Choroid plexus epithelial cell (primary cell): ENCODE results near the gene RIPOR2.

Experiments
- DNase-seq: peaks from one replicate; pipeline ENCODE4 v3.0.0-alpha.2; 2010; ENCODE audit warnings: low read depth
- H3K4me3 ChIP-seq: 2 replicates; pipeline ENCODE4 v1.5.1; 2011; ENCODE audit warnings: low read depth, mild to moderate bottlenecking, control low read depth, low read length, moderate library complexity
- TF ChIP-seq, protein P1 (sequence below): conservative IDR thresholded peaks from 2 replicates; pipeline ENCODE4 v1.5.1; 2011; ENCODE audit warnings: low read depth, mild to moderate bottlenecking, control low read depth, inconsistent platforms, low read length, moderate library complexity

Gene RIPOR2

DNA sequence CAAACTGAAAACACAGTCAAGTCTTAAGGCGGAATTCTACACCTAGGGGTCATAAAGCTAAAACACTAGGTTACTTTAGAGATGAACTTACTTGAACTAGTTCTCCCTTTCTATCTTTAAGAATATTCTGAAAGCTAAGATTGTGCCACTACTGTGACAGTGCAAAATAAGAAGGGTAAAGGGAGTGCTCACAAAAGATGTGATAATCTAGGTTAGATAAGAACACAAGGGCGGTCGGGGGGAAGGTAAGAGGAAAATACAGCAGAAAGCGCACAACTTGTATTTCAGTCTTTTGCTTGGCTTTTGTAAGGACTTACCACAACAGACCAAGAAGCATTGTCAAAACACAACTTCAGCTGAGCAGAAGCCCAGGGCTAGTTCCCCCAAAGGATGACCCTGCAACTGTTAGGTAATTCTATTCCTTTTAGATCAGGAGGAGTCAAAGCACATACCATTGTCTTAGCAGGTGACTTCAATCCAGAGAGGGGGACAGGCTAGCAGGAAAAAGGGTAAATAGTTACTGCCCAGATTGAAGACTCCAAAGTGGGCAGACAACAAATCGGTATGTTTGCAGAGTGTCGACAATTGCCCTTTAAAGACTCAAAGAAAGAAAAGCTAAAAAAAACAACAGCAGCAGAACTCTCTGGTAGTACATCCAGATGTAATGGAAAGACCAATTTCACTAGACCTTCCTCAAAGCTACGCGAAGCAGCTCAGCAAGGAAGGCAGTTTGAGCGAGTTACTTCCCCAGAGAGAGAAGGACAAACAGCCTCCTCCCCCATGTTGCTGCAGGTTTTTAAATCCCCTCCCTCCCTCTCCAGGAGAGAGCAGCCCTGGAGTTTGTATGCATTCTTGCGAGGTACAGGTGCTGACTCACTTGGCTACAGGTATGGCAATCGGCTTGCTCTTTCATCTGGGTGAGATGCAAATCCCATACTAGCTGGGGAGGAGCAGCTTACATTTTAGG, 59.0 kb downstream of the RIPOR2 start:
- TF ChIP-seq, protein P1, sequence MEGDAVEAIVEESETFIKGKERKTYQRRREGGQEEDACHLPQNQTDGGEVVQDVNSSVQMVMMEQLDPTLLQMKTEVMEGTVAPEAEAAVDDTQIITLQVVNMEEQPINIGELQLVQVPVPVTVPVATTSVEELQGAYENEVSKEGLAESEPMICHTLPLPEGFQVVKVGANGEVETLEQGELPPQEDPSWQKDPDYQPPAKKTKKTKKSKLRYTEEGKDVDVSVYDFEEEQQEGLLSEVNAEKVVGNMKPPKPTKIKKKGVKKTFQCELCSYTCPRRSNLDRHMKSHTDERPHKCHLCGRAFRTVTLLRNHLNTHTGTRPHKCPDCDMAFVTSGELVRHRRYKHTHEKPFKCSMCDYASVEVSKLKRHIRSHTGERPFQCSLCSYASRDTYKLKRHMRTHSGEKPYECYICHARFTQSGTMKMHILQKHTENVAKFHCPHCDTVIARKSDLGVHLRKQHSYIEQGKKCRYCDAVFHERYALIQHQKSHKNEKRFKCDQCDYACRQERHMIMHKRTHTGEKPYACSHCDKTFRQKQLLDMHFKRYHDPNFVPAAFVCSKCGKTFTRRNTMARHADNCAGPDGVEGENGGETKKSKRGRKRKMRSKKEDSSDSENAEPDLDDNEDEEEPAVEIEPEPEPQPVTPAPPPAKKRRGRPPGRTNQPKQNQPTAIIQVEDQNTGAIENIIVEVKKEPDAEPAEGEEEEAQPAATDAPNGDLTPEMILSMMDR, result no peak
- H3K4me3 ChIP-seq, result no peak overlapping the region
- DNase-seq, result no peak

DNA sequence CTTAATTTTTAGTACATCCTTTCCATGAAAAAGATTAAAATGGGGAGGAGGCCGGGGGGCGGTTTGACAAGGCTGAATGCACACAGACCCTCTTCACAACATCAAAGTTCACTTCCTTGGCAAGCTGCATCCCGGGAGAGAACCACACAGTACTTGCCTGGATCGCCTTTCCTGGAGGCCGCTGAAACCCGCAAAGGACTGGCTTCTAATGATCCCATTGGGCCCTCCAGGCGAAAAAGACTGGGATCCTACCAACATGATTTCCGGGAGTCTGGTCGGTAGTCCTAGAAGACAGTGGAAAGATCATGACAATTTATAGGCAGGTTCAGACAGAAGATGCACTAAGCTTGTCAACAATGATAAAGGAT, 60.2 kb downstream of the RIPOR2 start:
- TF ChIP-seq, protein P1, result no peak
- DNase-seq, result no peak
- H3K4me3 ChIP-seq, result no peak overlapping the region

DNA sequence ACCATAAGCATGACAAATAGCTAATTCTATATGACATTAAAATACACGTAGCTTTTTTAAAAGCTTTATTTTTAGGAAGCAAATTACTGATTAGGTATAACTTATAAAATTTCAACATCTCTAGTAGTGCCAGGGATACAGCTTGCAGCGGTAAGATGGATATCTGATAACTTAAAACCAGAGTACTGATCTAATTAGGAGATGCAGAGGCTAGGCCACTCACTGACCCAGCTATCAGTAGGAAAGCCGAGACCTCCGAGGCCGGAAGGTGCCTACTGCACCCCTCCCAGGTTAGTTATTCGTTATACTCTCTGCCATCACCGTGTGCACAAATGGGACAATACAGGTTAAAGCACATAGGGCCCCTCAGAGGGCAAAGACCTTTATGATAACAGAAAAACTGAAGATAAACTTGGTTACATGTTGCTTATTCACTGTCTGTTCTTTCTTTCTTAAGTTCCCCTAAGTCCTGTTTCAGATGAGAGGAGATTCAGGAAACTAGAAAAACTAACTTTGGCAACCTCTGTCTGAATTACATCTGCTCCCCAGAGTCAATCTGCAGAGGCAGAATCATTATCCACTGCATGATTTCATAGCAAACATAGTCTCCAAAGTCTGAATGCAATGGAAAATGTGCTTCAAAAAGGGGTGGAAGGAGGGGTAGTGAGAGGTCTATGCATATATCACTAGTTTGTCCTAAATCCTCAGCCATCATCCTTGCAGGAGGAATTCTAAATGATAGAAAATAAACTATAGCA, 60.8 kb downstream of the RIPOR2 start:
- no peak for DNase-seq
- H3K4me3 ChIP-seq, result no peak overlapping the region
- TF ChIP-seq, protein P1, result no peak

DNA sequence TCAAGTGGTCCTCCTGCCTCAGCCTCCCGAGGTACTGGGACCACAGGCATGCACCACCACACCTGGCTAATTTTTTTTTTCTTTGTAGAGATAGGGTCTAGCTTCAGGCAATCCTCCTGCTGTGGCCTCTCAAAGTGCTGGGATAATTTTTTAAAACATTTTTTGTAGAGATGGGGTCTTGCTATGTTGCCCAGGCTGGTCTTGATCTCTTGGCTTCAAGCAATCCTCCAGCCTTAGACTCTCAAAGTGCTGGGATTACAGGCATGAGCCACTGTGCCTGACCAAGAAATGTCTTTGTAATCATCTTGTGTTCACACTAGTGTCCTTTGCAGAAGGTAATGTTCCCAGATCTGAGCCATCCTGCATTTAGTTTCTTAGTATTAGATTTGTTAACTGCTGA, 61.6 kb downstream of the RIPOR2 start:
- TF ChIP-seq, protein P1, result no peak
- no peak for DNase-seq
- H3K4me3 ChIP-seq, result no peak overlapping the region

DNA sequence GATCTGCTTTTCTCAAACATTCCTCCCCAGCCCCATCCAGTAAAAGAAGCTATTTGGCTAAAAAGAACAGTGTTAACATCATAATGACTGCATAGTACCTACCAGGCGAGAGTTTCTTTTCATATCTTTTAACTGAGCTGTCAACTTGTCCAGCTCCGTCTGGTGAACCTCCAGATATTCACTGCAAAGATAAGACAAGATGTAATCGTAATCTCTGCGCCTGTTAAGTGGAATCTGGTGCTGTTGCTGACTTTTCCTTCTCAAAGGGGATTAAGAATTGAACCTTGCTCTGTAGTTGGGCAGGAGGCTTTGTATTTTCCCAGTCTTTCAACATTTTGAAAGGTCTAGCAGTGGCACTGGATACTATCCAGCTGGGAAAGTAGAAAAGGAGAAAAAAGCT, 63.0 kb downstream of the RIPOR2 start:
- no peak overlapping the region for H3K4me3 ChIP-seq
- peak; percentile 5 for DNase-seq
- TF ChIP-seq, protein P1, result no peak

DNA sequence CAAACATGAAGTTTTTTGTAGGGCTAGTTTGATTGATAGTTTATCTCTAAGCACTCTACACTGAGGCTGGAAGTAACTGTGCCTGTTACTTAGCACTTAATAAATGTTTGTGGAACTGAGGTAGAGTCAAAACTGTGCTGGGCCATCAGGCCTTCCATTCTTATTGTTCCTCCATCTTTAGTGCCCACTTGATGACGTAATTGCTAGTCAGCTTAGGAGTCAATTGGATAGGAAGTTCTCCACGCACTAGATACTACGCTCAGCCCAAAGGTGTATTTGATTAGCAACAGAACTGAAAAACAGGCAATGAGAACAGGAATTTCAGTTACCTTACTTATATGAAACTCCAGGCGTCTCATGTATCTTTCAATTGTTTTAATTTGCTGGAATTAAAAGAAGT, 67.0 kb downstream of the RIPOR2 start:
- H3K4me3 ChIP-seq, result no peak overlapping the region
- no peak for DNase-seq
- TF ChIP-seq, protein P1, result no peak
